Ishikawa (cell line): ENCODE measurements around the gene INO80D.

Source experiments
- CEBPB ChIP-seq: IDR thresholded peaks from 2 replicates; pipeline ENCODE4 v1.6.1; 2012
- CREB1 ChIP-seq: IDR thresholded peaks from 2 replicates; pipeline ENCODE4 v1.6.1; 2012; ENCODE audit warnings: low read depth
- EGR1 ChIP-seq: IDR thresholded peaks from 2 replicates; pipeline ENCODE4 v1.6.1; 2012
- EP300 ChIP-seq: IDR thresholded peaks from 2 replicates; pipeline ENCODE4 v1.6.1; 2012; ENCODE audit warnings: borderline replicate concordance
- FOXM1 ChIP-seq: IDR thresholded peaks from 2 replicates; pipeline ENCODE4 v1.6.1; 2012; ENCODE audit warnings: low read depth, borderline replicate concordance
- MAX ChIP-seq: IDR thresholded peaks from 2 replicates; pipeline ENCODE4 v1.6.1; 2012
- NFIC ChIP-seq: IDR thresholded peaks from 2 replicates; pipeline ENCODE4 v1.6.1; 2012
- RAD21 ChIP-seq: IDR thresholded peaks from 2 replicates; pipeline ENCODE4 v1.6.1; 2012; ENCODE audit warnings: low read depth
- TAF1 ChIP-seq: IDR thresholded peaks from 2 replicates; pipeline ENCODE4 v1.6.1; 2012; ENCODE audit warnings: low read depth, mild to moderate bottlenecking
- TCF12 ChIP-seq: IDR thresholded peaks from 2 replicates; pipeline ENCODE4 v1.6.1; 2012; ENCODE audit warnings: low read depth
- TEAD4 ChIP-seq: IDR thresholded peaks from 2 replicates; pipeline ENCODE4 v1.6.1; 2012
- YY1 ChIP-seq: IDR thresholded peaks from 2 replicates; pipeline ENCODE4 v1.6.1; 2012; ENCODE audit warnings: low read depth
- ZBTB7A ChIP-seq: IDR thresholded peaks from 2 replicates; pipeline ENCODE4 v1.6.1; 2012; ENCODE audit warnings: low read depth
- TF ChIP-seq, protein P1 (sequence below): IDR thresholded peaks from 2 replicates; pipeline ENCODE4 v1.6.1; 2012; ENCODE audit warnings: low read depth, mild to moderate bottlenecking
- TF ChIP-seq, protein P2 (sequence below): IDR thresholded peaks from 2 replicates; pipeline ENCODE4 v1.6.1; 2012

Gene INO80D

DNA sequence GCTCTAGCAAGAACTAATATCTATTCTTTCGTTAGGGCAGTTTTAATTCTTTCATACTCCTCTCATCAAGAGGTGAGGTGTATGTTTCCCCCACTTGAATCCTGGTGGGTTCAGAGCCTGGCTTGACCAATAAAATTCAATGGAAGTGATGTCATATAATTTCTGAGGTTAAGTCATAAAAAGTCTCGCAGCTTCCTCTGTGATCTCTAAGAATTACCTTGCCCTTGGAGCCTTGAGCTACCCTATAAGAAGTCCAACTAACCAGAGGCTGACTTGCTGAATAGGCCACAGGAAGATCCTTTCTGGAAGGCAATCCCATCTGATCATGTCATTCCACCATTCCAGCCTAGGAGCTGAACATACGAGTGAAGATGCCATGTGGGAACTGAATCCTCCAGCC lies 26.1 kb upstream of the INO80D start:
- TF ChIP-seq TAF1 (no peak), CREB1 (no peak)
- TF ChIP-seq, protein P1, sequence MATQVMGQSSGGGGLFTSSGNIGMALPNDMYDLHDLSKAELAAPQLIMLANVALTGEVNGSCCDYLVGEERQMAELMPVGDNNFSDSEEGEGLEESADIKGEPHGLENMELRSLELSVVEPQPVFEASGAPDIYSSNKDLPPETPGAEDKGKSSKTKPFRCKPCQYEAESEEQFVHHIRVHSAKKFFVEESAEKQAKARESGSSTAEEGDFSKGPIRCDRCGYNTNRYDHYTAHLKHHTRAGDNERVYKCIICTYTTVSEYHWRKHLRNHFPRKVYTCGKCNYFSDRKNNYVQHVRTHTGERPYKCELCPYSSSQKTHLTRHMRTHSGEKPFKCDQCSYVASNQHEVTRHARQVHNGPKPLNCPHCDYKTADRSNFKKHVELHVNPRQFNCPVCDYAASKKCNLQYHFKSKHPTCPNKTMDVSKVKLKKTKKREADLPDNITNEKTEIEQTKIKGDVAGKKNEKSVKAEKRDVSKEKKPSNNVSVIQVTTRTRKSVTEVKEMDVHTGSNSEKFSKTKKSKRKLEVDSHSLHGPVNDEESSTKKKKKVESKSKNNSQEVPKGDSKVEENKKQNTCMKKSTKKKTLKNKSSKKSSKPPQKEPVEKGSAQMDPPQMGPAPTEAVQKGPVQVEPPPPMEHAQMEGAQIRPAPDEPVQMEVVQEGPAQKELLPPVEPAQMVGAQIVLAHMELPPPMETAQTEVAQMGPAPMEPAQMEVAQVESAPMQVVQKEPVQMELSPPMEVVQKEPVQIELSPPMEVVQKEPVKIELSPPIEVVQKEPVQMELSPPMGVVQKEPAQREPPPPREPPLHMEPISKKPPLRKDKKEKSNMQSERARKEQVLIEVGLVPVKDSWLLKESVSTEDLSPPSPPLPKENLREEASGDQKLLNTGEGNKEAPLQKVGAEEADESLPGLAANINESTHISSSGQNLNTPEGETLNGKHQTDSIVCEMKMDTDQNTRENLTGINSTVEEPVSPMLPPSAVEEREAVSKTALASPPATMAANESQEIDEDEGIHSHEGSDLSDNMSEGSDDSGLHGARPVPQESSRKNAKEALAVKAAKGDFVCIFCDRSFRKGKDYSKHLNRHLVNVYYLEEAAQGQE, result no peak
- TF ChIP-seq, protein P2, sequence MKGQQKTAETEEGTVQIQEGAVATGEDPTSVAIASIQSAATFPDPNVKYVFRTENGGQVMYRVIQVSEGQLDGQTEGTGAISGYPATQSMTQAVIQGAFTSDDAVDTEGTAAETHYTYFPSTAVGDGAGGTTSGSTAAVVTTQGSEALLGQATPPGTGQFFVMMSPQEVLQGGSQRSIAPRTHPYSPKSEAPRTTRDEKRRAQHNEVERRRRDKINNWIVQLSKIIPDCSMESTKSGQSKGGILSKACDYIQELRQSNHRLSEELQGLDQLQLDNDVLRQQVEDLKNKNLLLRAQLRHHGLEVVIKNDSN, result no peak

DNA sequence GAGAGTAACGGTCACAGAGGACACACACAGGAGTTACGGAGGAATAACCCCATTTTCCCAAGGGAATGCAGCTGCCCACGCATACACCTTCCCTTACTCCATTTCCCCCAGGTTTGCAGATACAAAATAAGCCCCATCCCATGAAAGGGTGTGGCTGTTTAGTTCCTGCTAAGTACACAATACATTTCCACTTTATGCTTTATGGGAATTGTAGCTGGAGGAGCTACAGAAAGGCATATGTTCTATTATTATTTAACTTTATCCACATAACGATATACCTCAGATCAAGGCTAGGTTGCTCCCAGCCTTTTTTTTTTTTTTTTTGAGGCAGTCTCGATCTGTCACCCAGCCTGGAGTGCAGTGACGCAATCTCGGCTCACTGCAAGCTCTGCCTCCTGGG lies 22.7 kb upstream of the INO80D start:
- TF ChIP-seq EGR1 (no peak), MAX (no peak), NFIC (no peak), RAD21 (no peak), CREB1 (no peak), ZBTB7A (no peak), CEBPB (no peak), TCF12 (no peak), FOXM1 (no peak), EP300 (no peak), TAF1 (no peak), YY1 (no peak), TEAD4 (no peak)
- TF ChIP-seq, protein P1, result no peak
- TF ChIP-seq, protein P2, result no peak

GRCh38 chr2:206105541-206105940 lies 19.6 kb upstream of the INO80D start:
- TF ChIP-seq CEBPB (no peak), FOXM1 (no peak), NFIC (no peak), ZBTB7A (no peak), TEAD4 (no peak), TAF1 (no peak), YY1 (no peak), RAD21 (no peak), CREB1 (no peak), EP300 (no peak), TCF12 (no peak)
- TF ChIP-seq, protein P1, result no peak
- TF ChIP-seq, protein P2, result no peak

DNA sequence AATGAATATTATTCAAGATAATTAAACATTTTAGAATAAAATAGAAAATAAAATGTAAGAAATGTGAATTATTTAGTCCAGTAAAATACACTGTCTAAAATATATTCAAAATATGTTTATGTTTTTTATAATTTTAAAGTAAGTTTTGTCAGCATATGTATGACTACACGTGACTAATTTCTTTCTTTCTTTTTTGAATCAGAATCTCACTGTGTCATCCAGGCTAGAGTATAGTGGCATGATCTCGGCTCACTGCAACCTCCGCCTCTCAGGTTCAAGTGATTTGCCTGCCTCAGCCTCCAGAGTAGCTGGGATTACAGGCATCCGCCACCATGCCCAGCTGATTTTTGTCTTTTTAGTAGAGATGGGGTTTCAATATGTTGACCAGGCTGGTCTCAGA lies 19.1 kb upstream of the INO80D start:
- TF ChIP-seq EGR1 (no peak), TEAD4 (no peak), CEBPB (no peak), TCF12 (no peak), CREB1 (no peak), RAD21 (no peak), FOXM1 (no peak), MAX (no peak), ZBTB7A (no peak), EP300 (no peak), NFIC (no peak), YY1 (no peak), TAF1 (no peak)
- TF ChIP-seq, protein P2, result no peak
- TF ChIP-seq, protein P1, result no peak
